Keratinocyte (primary cell): Measurements from ENCODE around the gene LPIN3. TPM values are rescaled to one million over a fixed set of nuclear protein-coding genes. Genes with fewer than 3 reads are reported as not detected.

Experiments used
- DNase-seq: peaks from one replicate; pipeline ENCODE4 v3.0.0-alpha.2; 2011; ENCODE audit warnings: low read depth, missing footprints, low spot score
- FAIRE-seq: peaks from 2 replicates; lab custom pipeline; 2011; peaks lifted over from hg19 to GRCh38; lab: Jason Lieb, UNC
- H2AFZ ChIP-seq: 2 replicates; pipeline ENCODE4 v1.6.0; 2012; ENCODE audit warnings: low read length, control low read depth, inconsistent platforms; ENCODE audit not compliant: control insufficient read depth
- H3K27ac ChIP-seq: 2 replicates; pipeline ENCODE4 v1.5.1; 2011; ENCODE audit warnings: low read length; ENCODE audit not compliant: control insufficient read depth, insufficient read depth
- H3K27me3 ChIP-seq: 3 replicates; pipeline ENCODE4 v1.6.0; 2011; ENCODE audit warnings: low read length; ENCODE audit not compliant: control insufficient read depth, insufficient read depth; ENCODE audit errors: extremely low read depth
- H3K36me3 ChIP-seq, 2 experiments: 2 replicates in 1 of 2; 3 replicates in 1 of 2; pipeline ENCODE4 v1.5.1; 2011; ENCODE audit warnings: low read length in 2 of 2, mild to moderate bottlenecking in 1 of 2; ENCODE audit not compliant: control insufficient read depth in 2 of 2, insufficient read depth in 2 of 2; ENCODE audit errors: extremely low read depth in 1 of 2
- H3K4me1 ChIP-seq: 3 replicates; pipeline ENCODE4 v1.5.1; 2011; ENCODE audit warnings: low read length; ENCODE audit not compliant: control insufficient read depth, insufficient read depth; ENCODE audit errors: extremely low read depth
- H3K4me2 ChIP-seq: 3 replicates; pipeline ENCODE4 v1.6.0; 2011; ENCODE audit warnings: low read depth, low read length; ENCODE audit not compliant: control insufficient read depth, insufficient read depth; ENCODE audit errors: extremely low read depth
- H3K4me3 ChIP-seq, 3 experiments: fragments of 200-600 bp in 1 of 3; sonication (generic) in 1 of 3; 2 replicates in 2 of 3; 3 replicates in 1 of 3; pipeline ENCODE4 v1.5.1; 2011 to 2016; ENCODE audit warnings: low read length in 3 of 3, mild to moderate bottlenecking in 3 of 3, control low read depth in 2 of 3, inconsistent platforms in 1 of 3, low read depth in 1 of 3, mixed read lengths in 1 of 3, mixed run types in 1 of 3, moderate library complexity in 1 of 3; ENCODE audit not compliant: control insufficient read depth in 2 of 3, insufficient read depth in 2 of 3; ENCODE audit errors: extremely low read depth in 1 of 3
- H3K79me2 ChIP-seq: 2 replicates; pipeline ENCODE4 v1.6.0; 2012; ENCODE audit warnings: low read length; ENCODE audit not compliant: control insufficient read depth, insufficient read depth
- H3K9ac ChIP-seq: 3 replicates; pipeline ENCODE4 v1.6.0; 2011; ENCODE audit warnings: low read length; ENCODE audit not compliant: control insufficient read depth, insufficient read depth; ENCODE audit errors: extremely low read depth
- H3K9me1 ChIP-seq: 3 replicates; pipeline ENCODE4 v1.6.0; 2011; ENCODE audit warnings: low read length; ENCODE audit not compliant: control insufficient read depth, insufficient read depth; ENCODE audit errors: extremely low read depth
- H3K9me3 ChIP-seq: 2 replicates; pipeline ENCODE4 v1.5.1; 2012; ENCODE audit warnings: low read depth, low read length; ENCODE audit not compliant: control insufficient read depth
- H4K20me1 ChIP-seq: 3 replicates; pipeline ENCODE4 v1.6.0; 2011; ENCODE audit warnings: low read length; ENCODE audit not compliant: control insufficient read depth, insufficient read depth; ENCODE audit errors: extremely low read depth
- EZH2 ChIP-seq: IDR thresholded peaks from one replicate; pipeline ENCODE4 v1.6.1; 2012; ENCODE audit warnings: inconsistent platforms, mild to moderate bottlenecking, low read length, moderate library complexity
- dilution Hi-C: fragments of 300-500 bp; cut with MboI; formaldehyde crosslinking; loops from one replicate; pipeline ENCODE4 v1.7.0; 2020; ENCODE audit warnings: low sequenced_read_pairs; ENCODE audit not compliant: extremely low pct_ligation_motif_present
- polyA plus RNA-seq, 5 experiments: library from polyadenylated mRNA; depleted of rRNA in 3 of 5; stranded (reverse) in 3 of 5; stranded (forward) in 1 of 5; unstranded in 1 of 5; fragments of >200 nt; gene quantifications; 1 replicate in 1 of 5; 2 replicates in 3 of 5; 3 replicates in 1 of 5; pipeline versions ENCODE4 v1.2.1 to v1.2.3, GENCODE V29; 2011 to 2012; ENCODE audit warnings: missing spikeins in 2 of 5, low read depth in 1 of 5, low replicate concordance in 1 of 5
- TF ChIP-seq, protein P1 (sequence below), 3 experiments: IDR thresholded peaks in 1 of 3; conservative IDR thresholded peaks in 1 of 3; optimal IDR thresholded peaks in 1 of 3; 2 replicates in 2 of 3; 3 replicates in 1 of 3; pipeline versions ENCODE3 to v1.5.1; 2011; ENCODE audit warnings: low read length in 3 of 3, mild to moderate bottlenecking in 3 of 3, moderate library complexity in 2 of 3, control low read depth in 1 of 3, inconsistent platforms in 1 of 3; ENCODE audit not compliant: insufficient read depth in 2 of 3; ENCODE audit errors: extremely low read depth in 1 of 3

LPIN3 gene
- polyA plus RNA-seq, 1 donor (not counting 4 experiments of a cell fraction or from before 2014, with no cell fraction given) = 15.6 TPM

DNA sequence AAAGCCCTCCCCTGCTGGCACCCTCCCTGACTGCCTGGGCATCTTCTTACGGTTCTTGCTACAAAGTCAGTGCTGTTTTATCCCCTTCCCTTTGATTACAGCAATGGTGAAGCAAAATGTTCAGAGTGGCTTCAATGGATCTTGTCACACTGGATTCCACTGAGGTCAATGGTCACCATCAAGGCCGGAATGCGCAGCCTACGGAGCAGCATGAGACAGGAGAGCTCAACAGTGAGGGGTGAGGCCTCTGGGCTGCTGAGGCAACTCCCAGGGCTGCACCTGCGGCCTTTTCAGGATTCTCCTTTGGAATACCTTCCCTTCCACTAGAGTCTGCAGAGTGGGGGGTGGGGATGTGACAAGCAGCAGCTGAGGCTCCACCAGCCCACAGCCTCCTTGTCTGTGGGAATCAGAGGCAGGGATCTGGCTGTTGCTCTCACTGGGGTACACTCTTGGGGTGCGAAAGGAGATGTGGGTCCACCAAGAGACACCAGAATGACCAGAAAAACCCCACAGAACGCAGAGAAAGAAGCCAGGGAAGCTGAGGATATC, 66.3 kb downstream of the LPIN3 start:
- H3K79me2 ChIP-seq = no peaks in the 10 kb centered on the region
- H3K4me1 ChIP-seq = no peaks in the 10 kb centered on the region
- H3K4me3 ChIP-seq = no peak overlapping the region
- H3K9ac ChIP-seq = no peak overlapping the region
- no peaks in the 10 kb centered on the region for H3K27me3 ChIP-seq
- H3K36me3 ChIP-seq = peaks cover 0 to 32% of the 10 kb centered on the region in 2 experiments
- FAIRE-seq (no peak), DNase-seq (no peak)
- dilution Hi-C loops = no loop called here
- no peak overlapping the region for H2AFZ ChIP-seq
- no peak overlapping the region for H3K4me2 ChIP-seq
- no peaks in the 10 kb centered on the region for H3K9me1 ChIP-seq
- TF ChIP-seq EZH2 = no peak
- TF ChIP-seq, protein P1, sequence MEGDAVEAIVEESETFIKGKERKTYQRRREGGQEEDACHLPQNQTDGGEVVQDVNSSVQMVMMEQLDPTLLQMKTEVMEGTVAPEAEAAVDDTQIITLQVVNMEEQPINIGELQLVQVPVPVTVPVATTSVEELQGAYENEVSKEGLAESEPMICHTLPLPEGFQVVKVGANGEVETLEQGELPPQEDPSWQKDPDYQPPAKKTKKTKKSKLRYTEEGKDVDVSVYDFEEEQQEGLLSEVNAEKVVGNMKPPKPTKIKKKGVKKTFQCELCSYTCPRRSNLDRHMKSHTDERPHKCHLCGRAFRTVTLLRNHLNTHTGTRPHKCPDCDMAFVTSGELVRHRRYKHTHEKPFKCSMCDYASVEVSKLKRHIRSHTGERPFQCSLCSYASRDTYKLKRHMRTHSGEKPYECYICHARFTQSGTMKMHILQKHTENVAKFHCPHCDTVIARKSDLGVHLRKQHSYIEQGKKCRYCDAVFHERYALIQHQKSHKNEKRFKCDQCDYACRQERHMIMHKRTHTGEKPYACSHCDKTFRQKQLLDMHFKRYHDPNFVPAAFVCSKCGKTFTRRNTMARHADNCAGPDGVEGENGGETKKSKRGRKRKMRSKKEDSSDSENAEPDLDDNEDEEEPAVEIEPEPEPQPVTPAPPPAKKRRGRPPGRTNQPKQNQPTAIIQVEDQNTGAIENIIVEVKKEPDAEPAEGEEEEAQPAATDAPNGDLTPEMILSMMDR (optimal IDR thresholded peaks at IDR 0.05 in 1 of 3, IDR thresholded peaks at IDR 0.05 in 1 of 3, conservative IDR thresholded peaks at IDR 0.05 in 1 of 3; ENCODE audit: extremely low read depth in 1 of 3, insufficient read depth in 2 of 3, low read length in 3 of 3) = no peak
- H3K27ac ChIP-seq = no peak overlapping the region
- no peaks in the 10 kb centered on the region for H3K9me3 ChIP-seq
- H4K20me1 ChIP-seq = no peaks in the 10 kb centered on the region

DNA sequence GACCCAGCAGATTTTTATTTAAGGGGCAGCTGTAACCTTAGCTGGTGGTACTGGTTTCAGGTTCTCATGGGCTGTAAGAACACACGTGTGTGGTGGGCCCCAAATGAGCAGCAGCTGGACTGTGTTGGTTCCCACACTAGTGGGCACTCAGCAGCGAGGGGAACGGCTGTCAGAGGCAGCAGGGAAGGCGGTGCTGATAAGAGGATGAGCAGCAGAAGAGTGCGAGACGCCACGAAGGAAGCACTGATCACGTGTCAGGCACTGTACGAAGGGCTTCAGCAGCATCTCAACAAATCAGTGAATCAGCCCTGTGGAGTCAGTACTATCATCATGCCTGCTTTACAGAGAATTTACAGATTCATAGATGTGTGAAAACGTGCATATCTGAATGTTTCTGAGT, 67.0 kb downstream of the LPIN3 start:
- Histone ChIP-seq H3K4me3 (no peak overlapping the region), H4K20me1 (no peaks in the 10 kb centered on the region), H2AFZ (no peak overlapping the region), H3K9me1 (no peaks in the 10 kb centered on the region), H3K36me3 (peaks cover 0 to 32% of the 10 kb centered on the region in 2 experiments), H3K27ac (no peak overlapping the region), H3K9ac (no peak overlapping the region), H3K4me1 (no peaks in the 10 kb centered on the region), H3K79me2 (no peaks in the 10 kb centered on the region), H3K27me3 (no peaks in the 10 kb centered on the region), H3K9me3 (no peaks in the 10 kb centered on the region), H3K4me2 (no peak overlapping the region)
- DNase-seq (no peak), FAIRE-seq (no peak)
- TF ChIP-seq, protein P1 (optimal IDR thresholded peaks at IDR 0.05 in 1 of 3, IDR thresholded peaks at IDR 0.05 in 1 of 3, conservative IDR thresholded peaks at IDR 0.05 in 1 of 3; ENCODE audit: extremely low read depth in 1 of 3, insufficient read depth in 2 of 3, low read length in 3 of 3) = no peak
- dilution Hi-C loops = no loop called here
